Caki2 (cell line): ENCODE data around the gene ARFIP2. TPM values are rescaled to one million over a fixed set of nuclear protein-coding genes. Genes with fewer than 3 reads are reported as not detected.
A peak's percentile ranks its signal among the peaks of the same experiment; 100 is the strongest.

ENCODE experiments used
- DNase-seq: peaks from one replicate; pipeline ENCODE4 v3.0.0-alpha.2; 2015; ENCODE audit warnings: low read depth
- in situ Hi-C: cut with HindIII; loops from 2 replicates; pipeline ENCODE4 v1.10.0; 2016; ENCODE audit warnings: low sequenced_read_pairs, low pct_unique_long_range_greater_than_20kb, mixed read lengths
- total RNA-seq: library from RNA; depleted of rRNA; stranded (reverse); fragments of >200 nt; shearing (Covaris generic); gene quantifications from 2 replicates; pipeline ENCODE4 v1.2.3, GENCODE V29; 2014; ENCODE audit warnings: low replicate concordance; rRNA removed

ARFIP2 gene
- total RNA-seq, 1 experiment from 2014 or later = 48.2 TPM

GRCh38 chr11:6456361-6457073 lies 24.6 kb downstream of the ARFIP2 start:
- no peak for DNase-seq
- in situ Hi-C loops = no loop called here

DNA sequence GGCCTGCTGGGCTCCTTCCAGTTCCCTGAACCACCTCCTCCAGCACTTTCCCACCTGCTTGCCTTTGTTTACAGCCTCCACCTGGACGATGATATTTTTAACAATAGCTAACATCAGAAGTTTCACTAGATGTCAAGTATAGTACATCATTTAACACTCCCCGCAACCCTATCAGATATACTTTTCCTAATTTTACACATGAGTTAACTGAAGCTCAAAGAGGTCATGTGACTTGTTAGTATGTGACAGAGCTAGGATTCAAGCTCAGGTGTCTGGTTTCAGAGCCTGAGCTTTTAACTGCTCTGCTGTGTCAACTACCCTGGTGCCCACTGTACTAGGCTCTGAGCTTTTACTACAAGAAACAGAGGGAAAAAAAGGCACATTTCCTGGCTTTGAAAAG lies 26.1 kb downstream of the ARFIP2 start:
- DNase-seq = no peak
- in situ Hi-C loops = no loop called here

DNA sequence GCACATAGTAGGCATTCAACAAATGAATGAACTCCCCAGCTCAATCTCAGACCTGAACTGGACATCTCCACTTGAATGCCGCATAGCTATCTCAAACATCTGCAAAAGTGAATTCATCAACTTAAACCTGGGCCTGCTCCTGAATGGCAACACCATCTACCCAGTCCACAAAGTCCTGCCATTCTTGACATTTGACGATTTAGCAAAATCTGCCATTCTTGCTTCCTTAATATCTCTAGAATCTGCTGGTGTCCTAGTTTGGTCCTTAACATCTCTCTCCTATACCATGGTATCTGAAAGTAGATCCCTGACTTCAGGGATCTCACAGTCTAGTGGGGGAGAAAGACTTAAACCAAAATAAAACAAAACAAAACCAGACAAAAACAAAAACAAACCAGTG lies 28.0 kb downstream of the ARFIP2 start:
- DNase-seq = no peak
- in situ Hi-C loops = no loop called here

DNA sequence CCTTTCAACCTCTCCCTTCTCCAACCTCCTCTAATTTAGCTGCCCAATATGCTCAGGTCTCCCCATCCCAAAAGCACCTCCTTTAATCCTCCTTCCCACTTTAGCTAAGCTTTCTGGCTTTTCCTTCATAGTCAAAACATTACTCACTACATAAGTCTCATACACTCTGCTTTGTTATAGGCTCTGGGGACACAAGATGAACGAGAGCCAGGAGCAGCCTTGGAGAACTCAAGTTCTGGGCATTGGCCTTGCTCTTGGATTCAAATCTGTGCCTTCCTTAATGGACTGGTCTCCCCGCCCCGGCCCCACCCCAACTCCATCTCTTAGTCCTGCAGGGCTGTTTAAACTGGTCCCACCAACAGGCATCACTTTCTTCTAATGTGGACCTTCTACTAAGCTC lies 28.9 kb downstream of the ARFIP2 start:
- in situ Hi-C loops = no loop called here
- no peak for DNase-seq

GRCh38 chr11:6448574-6448973 lies 32.6 kb downstream of the ARFIP2 start:
- in situ Hi-C loops = no loop called here
- no peak for DNase-seq

DNA sequence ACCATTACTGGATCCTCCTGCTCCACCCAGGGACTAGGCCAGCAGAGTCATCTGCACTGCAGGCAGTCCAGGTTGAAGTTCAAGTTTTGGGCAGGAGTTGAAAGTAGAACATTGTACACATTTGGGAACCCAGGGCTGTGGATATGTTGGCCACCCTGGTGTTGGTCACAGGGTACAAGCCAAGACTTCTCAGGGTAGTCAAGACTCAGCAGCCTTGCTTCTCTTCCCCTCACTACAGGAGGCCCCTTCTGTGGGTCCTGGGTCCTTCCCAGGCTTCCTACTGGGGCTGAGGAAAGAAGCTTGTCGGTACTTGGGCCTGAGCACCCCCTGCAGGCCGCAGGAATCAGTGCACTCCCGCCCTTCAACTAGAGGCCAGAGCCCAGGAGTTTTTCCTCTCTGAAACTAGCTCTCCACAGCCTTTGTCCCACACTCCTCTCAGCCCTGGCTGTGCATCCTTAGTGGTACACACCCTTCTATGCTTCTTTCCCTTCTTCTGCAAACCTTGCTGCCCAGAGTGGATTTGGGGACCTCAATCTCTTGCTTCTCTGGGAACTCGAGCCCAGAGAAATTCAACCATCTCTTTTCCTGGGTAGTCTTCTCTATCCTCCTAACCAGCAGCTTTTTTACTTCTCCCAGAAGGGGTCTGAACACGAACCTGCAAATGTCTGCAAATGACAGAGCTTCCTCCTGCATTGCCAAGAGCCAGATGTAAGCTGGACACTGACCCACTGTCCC lies 37.7 kb downstream of the ARFIP2 start:
- in situ Hi-C loops = no loop called here
- no peak for DNase-seq

- no peak for DNase-seq
- in situ Hi-C loops = no loop called here
Observed at GRCh38 chr11:6442441-6442840, 38.7 kb downstream of the ARFIP2 start.

DNA sequence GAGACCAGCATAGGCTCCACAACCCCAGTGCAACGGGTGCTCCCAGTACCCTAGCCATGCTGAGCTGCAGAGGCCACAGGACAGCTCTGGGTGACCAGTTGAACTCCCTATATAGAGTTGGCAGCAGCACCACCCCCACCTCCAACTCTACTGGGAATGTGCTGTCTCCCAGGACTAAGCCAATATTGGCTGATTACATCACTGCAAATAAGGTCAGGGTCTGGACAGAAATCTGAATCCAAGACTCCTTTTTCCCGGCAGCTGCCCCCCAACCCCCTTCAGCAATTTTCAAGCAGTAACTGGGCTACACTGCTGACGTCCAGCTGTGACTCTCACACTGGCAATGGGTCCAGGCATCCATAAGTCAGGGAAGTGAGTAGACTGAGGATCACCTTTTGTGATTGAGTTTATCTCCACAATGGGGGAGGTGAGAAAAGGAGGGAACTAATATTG lies 40.2 kb downstream of the ARFIP2 start, which contains the start of gene HPX:
HPX (minus strand) TSS at position 82 of the 453 bp plus-strand sequence; CDS start at position 58, 24 bp downstream.
- in situ Hi-C loops = no loop called here
- no peak for DNase-seq

GRCh38 chr11:6438979-6439571 lies 42.1 kb downstream of the ARFIP2 start:
- in situ Hi-C loops = no loop called here
- peak; percentile 32 for DNase-seq

GRCh38 chr11:6437993-6438392 lies 43.1 kb downstream of the ARFIP2 start:
- no peak for DNase-seq

GRCh38 chr11:6437423-6437822 lies 43.7 kb downstream of the ARFIP2 start:
- in situ Hi-C loops = no loop called here
- DNase-seq = no peak

More at GRCh38 chr11:6437993-6438392, 43.1 kb downstream of the ARFIP2 start:
- in situ Hi-C loops = no loop called here

GRCh38 chr11:6433998-6434660 lies 47.0 kb downstream of the ARFIP2 start:
- DNase-seq = no peak

DNA sequence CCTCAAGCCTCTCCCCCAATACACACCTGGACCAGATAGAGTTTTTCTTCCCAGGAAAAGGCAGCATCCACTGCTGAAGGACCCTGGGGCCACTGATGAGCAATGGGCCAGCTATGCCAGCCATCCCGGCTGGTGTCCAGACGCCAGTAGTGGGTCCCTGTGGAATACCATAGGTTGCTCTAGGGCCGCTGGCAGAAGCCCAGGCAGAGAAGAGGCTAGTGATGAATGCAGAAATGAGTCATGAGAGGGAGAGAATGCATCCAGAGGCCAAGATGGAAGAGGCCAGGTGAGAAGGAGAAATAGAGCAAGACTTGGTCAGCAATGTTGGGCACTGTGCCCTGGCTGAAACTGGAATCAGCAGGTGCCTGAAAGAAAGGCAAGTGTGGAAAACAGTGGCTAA lies 49.3 kb downstream of the ARFIP2 start:
- in situ Hi-C loops = no loop called here
- peak; percentile 35 for DNase-seq

More at GRCh38 chr11:6433998-6434660, 47.0 kb downstream of the ARFIP2 start:
- in situ Hi-C loops = no loop called here

GRCh38 chr11:6427516-6427915 lies 53.6 kb downstream of the ARFIP2 start:
- in situ Hi-C loops = no loop called here

More at GRCh38 chr11:6427516-6427915, 53.6 kb downstream of the ARFIP2 start:
- no peak for DNase-seq

Other genes starting within 250 kb of the ARFIP2 start
- 10.9 and 14.0 TPM in 2 replicates for gene FHIP1B, start 246.7 kb downstream of the ARFIP2 start, total RNA-seq
- not detected in 2 replicates for gene CNGA4, start 242.2 kb downstream of the ARFIP2 start, total RNA-seq
- not detected in 2 replicates for gene CCKBR, start 221.5 kb downstream of the ARFIP2 start, total RNA-seq
- gene CAVIN3, start 160.8 kb downstream of the ARFIP2 start, total RNA-seq = 278 and 342 TPM in 2 replicates
- gene SMPD1, start 90.9 kb downstream of the ARFIP2 start, total RNA-seq = 13.0 and 14.9 TPM in 2 replicates
- 9.2 and 19.4 TPM in 2 replicates for gene APBB1, start 62.2 kb downstream of the ARFIP2 start, total RNA-seq
- 9.0 TPM in 1 of 2 replicates, not detected in the other for gene HPX, start 40.3 kb downstream of the ARFIP2 start, total RNA-seq
- gene TRIM3, start 7.4 kb downstream of the ARFIP2 start, total RNA-seq = 11.8 and 21.1 TPM in 2 replicates
- 20.3 and 21.4 TPM in 2 replicates for gene TIMM10B, start 170 bp upstream of the ARFIP2 start, total RNA-seq
- 3.1 and 6.7 TPM in 2 replicates for gene DNHD1, start 15.9 kb upstream of the ARFIP2 start, total RNA-seq
- 17.5 and 31.2 TPM in 2 replicates for gene RRP8, start 122.3 kb upstream of the ARFIP2 start, total RNA-seq
- 134 and 153 TPM in 2 replicates for gene ILK, start 122.4 kb upstream of the ARFIP2 start, total RNA-seq
- 35.0 and 69.0 TPM in 2 replicates for gene TAF10, start 130.9 kb upstream of the ARFIP2 start, total RNA-seq
- gene TPP1, start 138.1 kb upstream of the ARFIP2 start, total RNA-seq = 17.4 and 30.0 TPM in 2 replicates
- gene DCHS1, start 174.5 kb upstream of the ARFIP2 start, total RNA-seq = 0.03 TPM in 1 of 2 replicates, not detected in the other
- gene MRPL17, start 202.0 kb upstream of the ARFIP2 start, total RNA-seq = 118 and 460 TPM in 2 replicates